GM12878 (cell line): ENCODE results near the gene KIF22. TPM values are rescaled to one million over a fixed set of nuclear protein-coding genes. Genes with fewer than 3 reads are reported as not detected.
A peak's percentile ranks its signal among the peaks of the same experiment; 100 is the strongest.

Experiments used
- ATAC-seq: fragments of 200-7000 bp; cut with Tn5 transposase; 3 replicates; pipeline ENCODE4 v1.9.1; 2020; ENCODE audit warnings: mild to moderate bottlenecking, moderate library complexity
- BruUV-seq: library from RNA; stranded (reverse); fragments of 400-500 nt; replicated peaks from 2 replicates; lab custom pipeline; 2021; lab: Mats Ljungman, UMichigan
- CTCF ChIA-PET: fragments of 300-600 bp; sonication (Branson Sonifier 250); formaldehyde crosslinking; extraction: SDS; loops from one replicate; lab custom pipeline; 2021; ENCODE audit warnings: inconsistent platforms; lab: Yijun Ruan, JAX
- POLR2A ChIA-PET: fragments of 350-600 bp; formaldehyde crosslinking; extraction: SDS; loops from one replicate; lab custom pipeline; 2021; ENCODE audit warnings: inconsistent platforms; lab: Charles Lee
- RAD21 ChIA-PET: fragments of 300-600 bp; sonication (Branson Sonifier 250); formaldehyde crosslinking; loops from one replicate; lab custom pipeline; 2023; ENCODE audit warnings: antibody characterized with exemption; ENCODE audit not compliant: unreplicated experiment; lab: Charles Lee
- SMC1A ChIA-PET: fragments of 300-600 bp; sonication (Branson Sonifier 250); formaldehyde crosslinking; loops from one replicate; lab custom pipeline; 2023; ENCODE audit not compliant: unreplicated experiment, uncharacterized antibody; lab: Charles Lee
- DNase-seq: peaks from one replicate; pipeline ENCODE4 v3.0.0-alpha.2; 2011; ENCODE audit warnings: low read depth, low spot score
- FAIRE-seq: peaks from 3 replicates; lab custom pipeline; 2011; peaks lifted over from hg19 to GRCh38; lab: Jason Lieb, UNC
- H2AFZ ChIP-seq: 2 replicates; pipeline ENCODE4 v1.6.0; 2011; ENCODE audit warnings: low read depth, low read length, control low read depth; ENCODE audit not compliant: control insufficient read depth
- H3K27ac ChIP-seq: 2 replicates; pipeline ENCODE4 v1.5.1; 2011; ENCODE audit warnings: control low read depth; ENCODE audit not compliant: control insufficient read depth, insufficient read depth
- H3K27me3 ChIP-seq, 2 experiments: replicated peaks in 1 of 2; 2 replicates each; pipeline versions ENCODE4 v1.6.0 to v1.6.1; 2011; ENCODE audit warnings: low read length in 1 of 2; ENCODE audit not compliant: control insufficient read depth in 2 of 2, insufficient read depth in 2 of 2
- H3K36me3 ChIP-seq, 2 experiments: 2 replicates each; pipeline ENCODE4 v1.5.1; 2011; ENCODE audit warnings: low read length in 1 of 2; ENCODE audit not compliant: control insufficient read depth in 2 of 2, insufficient read depth in 2 of 2
- H3K4me1 ChIP-seq: 2 replicates; pipeline ENCODE4 v1.6.1; 2011; ENCODE audit warnings: mild to moderate bottlenecking, low read length, moderate library complexity, mixed read lengths; ENCODE audit not compliant: control insufficient read depth, insufficient read depth
- H3K4me2 ChIP-seq: 2 replicates; pipeline ENCODE4 v1.6.0; 2011; ENCODE audit warnings: control low read depth; ENCODE audit not compliant: control insufficient read depth, insufficient read depth
- H3K4me3 ChIP-seq: fragments of 200-600 bp; sonication (generic); 2 replicates; pipeline ENCODE4 v1.5.1; 2016
- H3K79me2 ChIP-seq: 2 replicates; pipeline ENCODE4 v1.6.0; 2011; ENCODE audit warnings: low read length; ENCODE audit not compliant: control insufficient read depth, insufficient read depth
- H3K9ac ChIP-seq: 2 replicates; pipeline ENCODE4 v1.8.0; 2011; ENCODE audit warnings: low read length, control low read depth, mixed read lengths; ENCODE audit not compliant: control insufficient read depth, insufficient read depth
- H3K9me3 ChIP-seq: replicated peaks from 3 replicates; pipeline ENCODE4 v1.5.1; 2011; ENCODE audit warnings: mild to moderate bottlenecking, low read length; ENCODE audit not compliant: control insufficient read depth, insufficient read depth
- H4K20me1 ChIP-seq: 2 replicates; pipeline ENCODE4 v1.6.0; 2011; ENCODE audit not compliant: control insufficient read depth, insufficient read depth
- PKNOX1 ChIP-seq: fragments of 450-650 bp; IDR thresholded peaks from 2 replicates; pipeline ENCODE4 v1.6.1; 2016; ENCODE audit warnings: mild to moderate bottlenecking
- SRF ChIP-seq, 2 experiments: IDR thresholded peaks; 2 replicates each; pipeline ENCODE4 v1.6.1; 2011; ENCODE audit warnings: low read depth in 2 of 2, low read length in 2 of 2, mild to moderate bottlenecking in 1 of 2, moderate library complexity in 1 of 2
- TCF7 ChIP-seq: IDR thresholded peaks from 2 replicates; pipeline ENCODE4 v1.6.1; 2014; ENCODE audit warnings: antibody characterized with exemption, borderline replicate concordance
- WGBS: methylation state at CpG from one replicate; pipeline ENCODE4 v1.1.6; 2016; ENCODE audit warnings: low lambda C conversion rate; ENCODE audit not compliant: insufficient replicate concordance, insufficient coverage; ENCODE audit errors: missing lambda C conversion rate; 5-methylcytosine and 5-hydroxymethylcytosine counted together
- in situ Hi-C: fragments of 300-500 bp; cut with MboI; formaldehyde crosslinking; loops from 9 replicates; pipeline ENCODE4 v1.14.3; 2018; ENCODE audit warnings: mixed read lengths
- intact Hi-C: fragments of 100-400 bp; cut with micrococcal nuclease; formaldehyde crosslinking; loops from one replicate; pipeline ENCODE4 v1.14.2; 2022; ENCODE audit not compliant: unreplicated experiment
- polyA plus RNA-seq, 11 experiments: library from polyadenylated mRNA; depleted of rRNA in 4 of 11; unstranded in 6 of 11; stranded (reverse) in 5 of 11; fragments of >200 nt; fragmentation: Nextera tagmentation in 4 of 11; fragmentation: Illumina TruSeq in 1 of 11; extraction: Ambion mirVana in 4 of 11; extraction: Trizol in 1 of 11; gene quantifications; 1 replicate in 1 of 11; 2 replicates in 10 of 11; pipeline versions ENCODE4 v1.2.1 to v1.2.3, GENCODE V29; 2011 to 2016; ENCODE audit warnings: inconsistent platforms in 2 of 11, missing spikeins in 2 of 11, low read depth in 1 of 11
- total RNA-seq, 4 experiments: library from RNA; depleted of rRNA in 3 of 4; stranded (reverse); fragments of >200 nt in 3 of 4; fragmentation: Illumina TruSeq in 1 of 4; extraction: Trizol in 1 of 4; gene quantifications; 2 replicates each; pipeline versions ENCODE4 v1.2.1 to v1.2.3, GENCODE V29; 2013 to 2021

KIF22 gene
- total and polyA plus RNA-seq, 10 of the 15 experiments (the other 5 are each of a cell fraction or from before 2014, with no cell fraction given): 7.6 to 158 (median 132) TPM

DNA sequence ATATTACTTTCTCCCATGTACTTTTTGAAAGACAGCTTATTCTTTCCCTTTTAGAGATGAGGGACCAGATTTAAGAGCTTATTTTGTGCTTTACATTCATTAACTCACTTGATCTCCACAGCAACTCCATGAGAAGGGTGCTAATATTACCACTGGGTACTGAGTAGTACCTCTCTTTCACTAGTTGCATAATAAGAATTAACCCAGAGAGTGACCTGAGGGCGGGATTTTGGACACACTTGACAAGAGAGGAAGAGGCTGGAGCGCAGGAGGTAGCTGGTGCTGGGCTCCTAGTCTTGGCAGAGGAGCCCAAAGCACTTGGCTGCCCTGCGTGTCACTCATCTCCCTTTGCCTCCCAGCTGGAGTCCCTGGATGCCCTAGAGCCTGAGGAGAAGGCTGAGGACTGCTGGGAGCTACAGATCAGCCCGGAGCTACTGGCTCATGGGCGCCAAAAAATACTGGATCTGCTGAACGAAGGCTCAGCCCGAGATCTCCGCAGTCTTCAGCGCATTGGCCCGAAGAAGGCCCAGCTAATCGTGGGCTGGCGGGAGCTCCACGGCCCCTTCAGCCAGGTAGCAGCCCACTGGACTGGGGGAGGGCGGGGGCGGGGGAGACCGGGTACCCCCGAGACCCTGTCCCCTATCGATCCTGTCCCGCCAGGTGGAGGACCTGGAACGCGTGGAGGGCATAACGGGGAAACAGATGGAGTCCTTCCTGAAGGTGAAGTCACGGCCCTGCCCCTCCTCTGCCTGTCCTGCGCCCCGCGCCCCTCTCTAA, 14.1 kb downstream of the KIF22 start:
- POLR2A ChIA-PET: interaction anchor here (0.6 to 2.1 kb wide), 9 partner anchors 8 to 169 kb away, joined by 3 to 24 read pairs (median 6); partner anchors contain the start of genes KIF22, MVP and TAOK2
- in situ Hi-C loops (no loop called here), intact Hi-C loops (loop anchor here (1.0 to 5.0 kb wide), 2 partner anchors 14 to 102 kb away; partner anchors contain the start of gene KIF22)
- WGBS: 3% methylated on average over 22 of the region's 26 CpGs
- H3K4me1 ChIP-seq: peaks cover 17% of the 10 kb centered on the region
- no peak for DNase-seq
- peak overlapping the region; percentile 73 for H3K4me3 ChIP-seq
- no peak for FAIRE-seq
- peak overlapping the region; percentile 92 for H3K9ac ChIP-seq
- H3K27me3 ChIP-seq: no peaks in the 10 kb centered on the region
- H3K4me2 ChIP-seq: peak overlapping the region; percentile 85
- H2AFZ ChIP-seq: peak overlapping the region; percentile 42; the same call in 1 of the 2 replicates
- ATAC-seq: no peak
- SMC1A ChIA-PET: interaction anchor here (0.6 to 4.6 kb wide), 10 partner anchors 11 to 81 kb away, joined by 3 to 38 read pairs (median 4); partner anchors contain the start of genes KIF22, MVP and PAGR1
- BruUV-seq: TSS peak; percentile 90
- CTCF ChIA-PET: interaction anchor here (0.5 to 2.9 kb wide), 11 partner anchors 12 to 168 kb away, joined by 3 to 24 read pairs (median 5); partner anchors contain the start of genes KIF22, MVP and PAGR1
- H3K79me2 ChIP-seq: peaks cover 32% of the 10 kb centered on the region
- no peaks in the 10 kb centered on the region for H3K9me3 ChIP-seq
- H4K20me1 ChIP-seq: no peaks in the 10 kb centered on the region
- peaks cover 24 to 32% of the 10 kb centered on the region in 2 experiments for H3K36me3 ChIP-seq
- peak overlapping the region; percentile 91 for H3K27ac ChIP-seq
- no peak for TF ChIP-seq TCF7
- peak; percentile 59 for TF ChIP-seq PKNOX1
- TF ChIP-seq SRF (IDR thresholded peaks at IDR 0.05; ENCODE audit: low read depth in 2 of 2, low read length in 2 of 2): 0 out of 4 replicates have a peak, but pooled peaks of 1 of the 2 experiments have one; percentile 5
- RAD21 ChIA-PET: interaction anchor here (0.8 to 1.4 kb wide), 5 partner anchors 11 to 73 kb away, joined by 3 to 5 read pairs (median 4); partner anchors contain the start of genes KIF22 and PAGR1
